NT2/D1 (cell line): Measurements from ENCODE around the gene CHRM1.
A peak's percentile ranks its signal among the peaks of the same experiment; 100 is the strongest.
"Not testable (repeated sequence)": the region's sequence is repeated elsewhere in the genome, so short reads cannot be mapped to it uniquely, and the experiment has no call there.

Source experiments
- DNase-seq: peaks from one replicate; pipeline ENCODE4 v3.0.0-alpha.2; 2011; ENCODE audit warnings: low read depth, low spot score
- H3K27me3 ChIP-seq: 2 replicates; pipeline ENCODE4 v1.6.0; 2011; ENCODE audit warnings: mild to moderate bottlenecking; ENCODE audit not compliant: insufficient read length, insufficient read depth
- H3K36me3 ChIP-seq: 2 replicates; pipeline ENCODE4 v1.6.1; 2011; ENCODE audit warnings: mild to moderate bottlenecking, low read length, mixed read lengths; ENCODE audit not compliant: insufficient read depth, insufficient read length
- H3K4me1 ChIP-seq: 2 replicates; pipeline ENCODE4 v1.5.1; 2011; ENCODE audit not compliant: insufficient read depth, insufficient read length
- H3K4me3 ChIP-seq: 2 replicates; pipeline ENCODE4 v1.5.1; 2011; ENCODE audit warnings: low read depth; ENCODE audit not compliant: insufficient read length
- H3K9ac ChIP-seq: 2 replicates; pipeline ENCODE4 v1.6.0; 2011; ENCODE audit warnings: low read depth; ENCODE audit not compliant: insufficient read length
- H3K9me3 ChIP-seq: 2 replicates; pipeline ENCODE4 v1.5.1; 2011; ENCODE audit warnings: mild to moderate bottlenecking, low read length; ENCODE audit not compliant: insufficient read depth
- SUZ12 ChIP-seq: IDR thresholded peaks from 2 replicates; pipeline ENCODE4 v1.6.1; 2011; ENCODE audit not compliant: insufficient read length, insufficient read depth; ENCODE audit errors: extremely low read depth
- YY1 ChIP-seq: IDR thresholded peaks from 2 replicates; pipeline ENCODE4 v1.6.1; 2011; ENCODE audit not compliant: insufficient read length, insufficient read depth
- ZNF274 ChIP-seq: IDR thresholded peaks from 2 replicates; pipeline ENCODE4 v1.6.1; 2011; ENCODE audit warnings: mild to moderate bottlenecking, low read depth, low read length

The CHRM1 gene

GRCh38 chr11:62954478-62954877 lies 33.3 kb upstream of the CHRM1 start:
- no peaks in the 10 kb centered on the region for H3K27me3 ChIP-seq
- no peak for DNase-seq
- H3K36me3 ChIP-seq: no peaks in the 10 kb centered on the region
- no peak overlapping the region for H3K9ac ChIP-seq
- no peaks in the 10 kb centered on the region for H3K4me1 ChIP-seq
- TF ChIP-seq ZNF274: no peak
- TF ChIP-seq SUZ12: no peak
- no peak for TF ChIP-seq YY1
- no peak overlapping the region for H3K4me3 ChIP-seq
- no peaks in the 10 kb centered on the region for H3K9me3 ChIP-seq

GRCh38 chr11:62953811-62954210 lies 32.6 kb upstream of the CHRM1 start:
- DNase-seq: no peak

GRCh38 chr11:62948765-62949320 lies 27.7 kb upstream of the CHRM1 start:
- H3K27me3 ChIP-seq: no peaks in the 10 kb centered on the region
- no peak overlapping the region for H3K4me3 ChIP-seq

More at GRCh38 chr11:62953811-62954210, 32.6 kb upstream of the CHRM1 start:
- no peaks in the 10 kb centered on the region for H3K4me1 ChIP-seq
- H3K9me3 ChIP-seq: no peaks in the 10 kb centered on the region
- no peaks in the 10 kb centered on the region for H3K27me3 ChIP-seq
- no peaks in the 10 kb centered on the region for H3K36me3 ChIP-seq
- no peak overlapping the region for H3K9ac ChIP-seq
- H3K4me3 ChIP-seq: no peak overlapping the region
- no peak for TF ChIP-seq ZNF274
- TF ChIP-seq YY1: no peak
- no peak for TF ChIP-seq SUZ12

GRCh38 chr11:62945538-62945937 lies 24.4 kb upstream of the CHRM1 start:
- H3K36me3 ChIP-seq, H3K9me3 ChIP-seq, H3K9ac ChIP-seq, DNase-seq, H3K4me1 ChIP-seq, H3K4me3 ChIP-seq, H3K27me3 ChIP-seq: not testable (repeated sequence)

More at GRCh38 chr11:62948765-62949320, 27.7 kb upstream of the CHRM1 start:
- no peak overlapping the region for H3K9ac ChIP-seq
- H3K4me1 ChIP-seq: no peaks in the 10 kb centered on the region
- TF ChIP-seq SUZ12 (no peak), ZNF274 (no peak), YY1 (no peak)
- no peak for DNase-seq
- no peaks in the 10 kb centered on the region for H3K36me3 ChIP-seq
- H3K9me3 ChIP-seq: no peaks in the 10 kb centered on the region

GRCh38 chr11:62937528-62937927 lies 16.4 kb upstream of the CHRM1 start:
- H3K4me1 ChIP-seq, DNase-seq, H3K36me3 ChIP-seq: not testable (repeated sequence)

GRCh38 chr11:62934496-62934785 lies 13.3 kb upstream of the CHRM1 start:
- Histone ChIP-seq H3K4me3 (no peak overlapping the region), H3K4me1 (peaks cover 15% of the 10 kb centered on the region), H3K36me3 (no peaks in the 10 kb centered on the region), H3K9ac (no peak overlapping the region), H3K27me3 (no peaks in the 10 kb centered on the region), H3K9me3 (peaks cover 12% of the 10 kb centered on the region; the same call in 1 of the 2 replicates)
- DNase-seq: no peak
- no peak for TF ChIP-seq YY1
- no peak for TF ChIP-seq ZNF274
- TF ChIP-seq SUZ12: no peak

More at GRCh38 chr11:62937528-62937927, 16.4 kb upstream of the CHRM1 start:
- not testable (repeated sequence) for H3K9ac ChIP-seq, H3K27me3 ChIP-seq, H3K4me3 ChIP-seq
- H3K9me3 ChIP-seq: peaks cover 12% of the 10 kb centered on the region; the same call in 1 of the 2 replicates

- Histone ChIP-seq H3K36me3 (no peaks in the 10 kb centered on the region), H3K9ac (peak overlapping the region; percentile 25), H3K27me3 (peaks cover 2% of the 10 kb centered on the region), H3K4me1 (peaks cover 15% of the 10 kb centered on the region), H3K9me3 (peaks cover 12% of the 10 kb centered on the region; the same call in 1 of the 2 replicates), H3K4me3 (no peak overlapping the region)
- TF ChIP-seq ZNF274 (no peak), SUZ12 (no peak), YY1 (no peak)
- no peak for DNase-seq
Measured at GRCh38 chr11:62933750-62934495, 12.8 kb upstream of the CHRM1 start.

- Histone ChIP-seq H3K9ac (no peak overlapping the region), H3K4me1 (peaks cover 19% of the 10 kb centered on the region), H3K36me3 (no peaks in the 10 kb centered on the region), H3K9me3 (peaks cover 12% of the 10 kb centered on the region; the same call in 1 of the 2 replicates), H3K4me3 (no peak overlapping the region), H3K27me3 (peaks cover 9% of the 10 kb centered on the region)
- TF ChIP-seq SUZ12 (no peak), YY1 (no peak), ZNF274 (no peak)
- DNase-seq: no peak
Measured at GRCh38 chr11:62933285-62933684, 12.1 kb upstream of the CHRM1 start.
